Amniotic stem cell (primary cell): ENCODE results near the gene CCDC15.
"Not testable (repeated sequence)": the region's sequence is repeated elsewhere in the genome, so short reads cannot be mapped to it uniquely, and the experiment has no call there.

Source experiments
- DNase-seq: peaks from one replicate; lab custom pipeline; 2025; lab: John Stamatoyannopoulos, UW

The CCDC15 gene

DNA sequence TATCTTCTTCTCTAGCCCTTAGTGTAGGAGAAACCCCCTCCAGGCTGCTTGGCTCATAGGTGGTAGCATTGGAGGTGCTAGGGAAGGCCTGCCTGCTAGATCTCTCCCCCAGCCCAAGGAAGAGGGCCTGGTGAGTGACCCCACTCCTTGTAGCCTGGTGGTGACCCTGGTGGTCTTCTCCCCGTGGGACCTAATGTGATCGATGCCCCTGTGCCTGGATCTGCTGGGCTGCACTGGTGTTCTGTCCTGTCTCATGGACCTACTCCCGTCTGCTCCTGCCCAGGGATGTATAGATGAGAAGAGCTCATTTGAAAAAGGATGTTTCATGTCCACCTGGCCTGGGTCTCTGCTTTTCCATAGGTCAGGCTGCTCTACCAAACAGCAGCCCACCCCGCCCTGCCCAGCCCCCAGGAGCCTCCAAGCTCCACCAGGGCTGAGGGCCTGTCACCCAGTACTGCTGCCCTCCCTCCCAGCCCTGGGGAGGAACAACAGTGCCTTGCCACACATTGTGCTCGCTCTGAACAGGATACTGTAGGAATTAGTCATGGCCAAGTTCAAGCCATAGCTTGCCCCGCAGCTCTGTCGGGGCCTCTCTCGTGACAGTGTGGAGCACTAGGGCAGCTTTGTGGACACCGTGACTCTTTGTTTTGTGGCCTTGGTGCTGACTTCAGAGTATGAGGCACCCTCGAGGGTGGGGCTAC is 128.8 kb downstream of the CCDC15 start:
- no peak for DNase-seq

DNA sequence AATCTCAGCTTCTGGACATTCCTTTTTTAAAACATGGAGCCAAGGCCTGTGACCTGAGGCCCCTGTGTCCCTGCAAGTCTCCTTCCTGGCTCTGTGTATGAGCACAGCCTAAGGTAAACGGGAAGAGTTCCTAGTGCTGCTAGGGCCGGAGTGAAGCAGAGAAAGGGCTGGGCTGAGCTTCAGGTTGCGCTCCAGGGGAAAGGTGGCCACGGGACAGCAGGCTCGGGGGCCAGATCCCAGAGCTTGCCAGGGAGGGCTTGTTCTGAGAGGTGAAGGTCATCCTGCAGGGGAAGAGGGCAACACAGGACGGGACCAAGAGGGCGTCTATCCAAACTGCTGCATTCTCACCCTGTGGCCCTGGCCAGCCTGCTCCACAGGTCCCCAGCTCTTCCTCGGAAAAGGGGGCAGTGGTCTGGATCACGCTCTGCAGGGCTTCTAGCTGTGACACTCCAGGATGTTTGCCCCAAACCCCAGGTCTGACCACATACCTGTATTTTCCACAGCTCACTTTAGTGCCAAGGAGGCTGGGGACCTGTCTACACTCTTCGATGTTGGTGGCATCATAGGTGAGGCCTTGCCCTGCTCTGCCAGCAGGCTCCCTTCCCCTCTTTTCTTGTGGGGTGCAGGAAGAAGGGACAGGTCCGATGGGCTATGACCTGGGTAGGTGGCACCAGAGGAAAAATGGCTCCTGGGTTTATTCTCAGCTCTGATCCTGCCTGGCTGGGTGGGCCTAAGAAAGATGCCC is 129.5 kb downstream of the CCDC15 start:
- DNase-seq: no peak

DNA sequence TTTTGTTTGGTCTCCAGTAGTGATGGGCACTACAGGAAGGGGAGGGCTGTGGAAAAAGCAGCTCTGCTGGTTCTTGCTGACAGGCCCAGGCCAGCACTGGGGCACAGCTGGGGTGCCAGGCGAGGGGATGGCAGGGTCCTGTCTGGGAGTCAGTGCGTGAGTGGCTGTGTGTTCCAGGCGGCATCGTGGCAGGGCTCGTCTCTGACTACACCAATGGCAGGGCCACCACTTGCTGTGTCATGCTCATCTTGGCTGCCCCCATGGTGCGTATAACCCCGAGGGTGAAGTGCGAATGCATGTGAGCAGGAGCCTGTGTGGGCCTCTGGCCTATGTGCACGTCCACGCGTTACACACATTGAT is 130.0 kb downstream of the CCDC15 start:
- no peak for DNase-seq

DNA sequence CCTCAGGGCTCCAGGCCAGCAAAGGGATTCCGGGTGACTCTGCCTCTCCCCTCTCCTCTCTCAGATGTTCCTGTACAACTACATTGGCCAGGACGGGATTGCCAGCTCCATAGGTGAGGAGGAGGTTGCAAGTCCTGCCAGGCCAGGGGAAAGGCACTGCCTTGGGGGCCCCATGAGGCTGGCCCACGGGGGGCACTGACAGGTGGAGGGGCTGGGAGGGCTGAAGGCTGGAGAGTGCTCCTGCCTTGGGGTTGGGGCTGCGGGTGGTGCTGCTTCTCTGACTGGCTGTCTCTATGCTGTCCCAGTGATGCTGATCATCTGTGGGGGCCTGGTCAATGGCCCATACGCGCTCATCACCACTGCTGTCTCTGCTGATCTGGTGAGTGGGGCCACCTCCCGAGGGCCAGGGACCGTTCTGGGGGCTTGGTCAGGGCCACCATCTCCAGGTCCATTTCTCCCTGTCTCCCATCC is 130.8 kb downstream of the CCDC15 start:
- no peak for DNase-seq

DNA sequence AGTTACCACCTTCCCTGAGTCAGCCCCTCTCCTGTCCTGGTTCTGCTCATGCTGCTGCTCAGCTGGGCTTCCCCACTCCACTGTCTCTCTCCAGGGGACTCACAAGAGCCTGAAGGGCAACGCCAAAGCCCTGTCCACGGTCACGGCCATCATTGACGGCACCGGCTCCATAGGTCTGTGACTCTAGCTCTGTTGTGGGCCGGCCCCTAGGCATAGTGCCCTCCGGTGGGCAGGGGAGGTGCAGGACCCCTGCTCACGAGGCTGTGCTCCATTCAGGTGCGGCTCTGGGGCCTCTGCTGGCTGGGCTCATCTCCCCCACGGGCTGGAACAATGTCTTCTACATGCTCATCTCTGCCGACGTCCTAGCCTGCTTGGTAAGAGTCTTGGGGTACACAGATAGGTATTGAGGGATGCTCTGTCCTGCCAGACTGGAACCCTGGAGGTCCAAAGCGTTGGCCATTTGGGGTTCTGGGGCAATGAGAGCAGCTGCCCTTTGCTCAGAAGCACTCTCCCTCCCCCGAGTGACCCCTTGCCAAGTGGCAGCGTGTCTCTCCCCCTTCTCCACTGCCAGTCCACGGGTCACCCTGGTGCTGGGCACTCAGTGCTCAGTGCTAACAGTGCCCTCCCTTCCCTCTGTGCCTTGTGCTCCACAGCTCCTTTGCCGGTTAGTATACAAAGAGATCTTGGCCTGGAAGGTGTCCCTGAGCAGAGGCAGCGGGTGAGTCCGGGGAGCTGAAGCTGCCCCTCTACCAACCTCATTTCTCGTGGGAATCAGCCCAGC is 131.5 kb downstream of the CCDC15 start:
- DNase-seq: no peak

DNA sequence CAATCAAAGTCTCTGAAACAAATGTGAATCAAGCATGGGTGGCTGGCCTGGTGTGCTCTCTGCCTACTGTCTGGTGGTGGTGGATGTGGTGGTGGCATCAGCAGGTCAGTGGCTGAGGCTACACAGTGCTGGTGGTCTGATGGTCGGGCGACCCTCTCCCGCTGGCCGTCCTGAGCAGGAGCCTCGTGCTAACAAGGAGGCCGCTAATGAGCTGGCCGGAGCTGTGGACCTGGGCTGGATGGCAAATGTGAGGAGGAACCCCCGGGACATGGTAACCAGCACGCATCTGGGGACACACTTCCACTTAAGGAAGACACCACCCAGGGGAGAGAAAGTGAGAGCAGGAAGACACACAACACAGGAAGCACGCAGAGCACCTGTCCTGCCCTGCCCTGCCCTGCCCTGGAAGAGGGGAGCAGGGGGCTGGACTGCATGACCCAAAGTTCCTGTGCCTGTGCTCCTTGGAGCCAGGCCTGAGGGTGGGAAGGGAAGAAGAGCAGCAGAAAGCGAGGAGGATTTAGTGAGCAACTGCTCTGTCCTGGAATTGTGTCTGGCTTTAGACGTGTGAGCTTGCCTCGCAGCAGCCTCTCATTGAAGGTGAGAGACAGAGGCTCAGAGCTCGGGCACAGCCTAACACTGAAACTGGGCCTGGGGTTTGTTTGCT is 132.8 kb downstream of the CCDC15 start:
- no peak for DNase-seq

DNA sequence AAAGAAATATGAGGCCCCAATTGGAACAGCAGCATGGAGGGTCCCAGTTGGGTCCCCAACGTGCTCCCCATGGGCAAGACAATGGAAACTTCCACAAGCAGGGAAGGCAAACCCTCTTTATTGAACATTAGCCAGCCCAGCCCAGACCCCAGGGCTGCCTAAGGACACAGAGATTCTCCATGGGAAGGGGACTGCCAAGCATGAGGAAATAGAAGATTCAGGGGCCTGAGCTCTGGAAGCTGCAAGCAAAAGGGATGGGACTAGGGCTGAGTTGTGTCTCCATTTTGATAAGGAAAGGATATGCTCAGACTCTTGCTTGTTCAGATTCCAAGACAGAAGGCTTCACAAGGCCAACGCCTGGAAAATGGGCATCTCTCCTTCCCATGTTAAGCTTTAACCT is 134.1 kb downstream of the CCDC15 start:
- no peak for DNase-seq

DNA sequence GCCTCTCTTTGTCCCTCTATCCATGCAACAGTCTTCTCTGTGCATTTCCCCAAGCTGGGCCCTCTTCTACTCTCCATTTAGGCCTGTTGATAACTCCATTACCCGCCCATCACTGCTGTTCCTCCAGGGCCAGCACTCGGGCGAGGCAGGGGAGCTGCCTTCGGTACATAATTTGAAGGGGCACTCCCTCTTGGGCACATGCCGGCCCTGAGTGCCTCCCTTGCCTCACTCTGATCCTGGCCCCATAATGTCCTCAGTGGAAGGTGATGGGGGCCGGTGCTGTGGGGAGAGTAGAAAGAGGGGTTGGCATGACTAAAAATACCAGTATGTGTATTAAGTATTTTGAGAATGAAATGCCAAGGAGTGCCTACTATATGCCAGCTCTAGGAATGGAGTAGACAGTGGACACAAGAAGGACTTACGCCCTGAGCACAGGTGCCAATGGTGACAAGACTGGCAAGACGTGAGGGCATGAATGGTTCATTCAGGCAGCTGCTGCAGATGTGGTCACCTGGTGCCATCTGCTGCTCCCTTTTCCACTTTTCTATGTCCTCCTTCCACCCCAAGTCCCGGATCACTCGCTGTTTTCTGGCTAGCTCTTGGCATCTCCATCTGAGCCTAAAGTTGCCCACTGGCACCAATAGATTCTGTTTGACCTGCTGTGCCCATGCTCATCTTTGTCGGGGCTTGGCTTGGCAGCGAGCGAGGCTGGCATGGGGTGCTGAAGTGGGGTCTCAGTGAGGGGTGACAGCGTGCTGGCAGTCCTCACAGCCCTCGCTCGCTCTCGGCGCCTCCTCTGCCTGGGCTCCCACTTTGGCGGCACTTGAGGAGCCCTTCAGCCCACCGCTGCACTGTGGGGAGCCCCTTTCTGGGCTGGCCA is 134.8 kb downstream of the CCDC15 start:
- no peak for DNase-seq

DNA sequence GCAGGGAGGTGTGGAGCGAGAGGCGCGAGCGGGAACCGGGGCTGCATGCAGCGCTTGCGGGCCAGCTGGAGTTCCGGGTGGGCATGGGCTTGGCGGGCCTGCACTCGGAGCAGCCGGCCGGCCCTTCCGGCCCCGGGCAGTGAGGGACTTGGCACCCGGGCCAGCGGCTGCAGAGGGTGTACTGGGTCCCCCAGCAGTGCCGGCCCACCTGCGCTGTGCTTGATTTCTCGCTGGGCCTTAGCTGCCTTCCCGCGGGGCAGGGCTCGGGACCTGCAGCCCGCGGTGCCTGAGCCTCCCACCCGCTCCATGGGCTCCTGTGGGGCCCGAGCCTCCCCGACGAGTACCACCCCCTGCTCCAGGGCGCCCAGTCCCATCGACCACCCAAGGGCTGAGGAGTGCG is 135.5 kb downstream of the CCDC15 start:
- DNase-seq: not testable (repeated sequence)

DNA sequence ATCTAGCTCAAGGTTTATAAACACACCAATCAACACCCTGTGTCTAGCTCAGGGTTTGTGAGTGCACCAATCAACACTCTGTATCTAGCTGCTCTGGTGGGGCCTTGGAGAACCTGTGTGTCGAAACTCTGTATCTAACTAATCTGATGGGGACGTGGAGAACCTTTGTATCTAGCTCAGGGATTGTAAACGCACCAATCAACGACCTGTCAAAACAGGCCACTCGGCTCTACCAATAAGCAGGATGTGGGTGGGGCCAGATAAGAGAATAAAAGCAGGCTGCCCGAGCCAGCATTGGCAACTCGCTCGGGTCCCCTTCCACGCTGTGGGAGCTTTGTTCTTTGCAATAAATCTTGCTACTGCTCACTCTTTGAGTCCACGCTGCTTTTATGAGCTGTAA is 136.1 kb downstream of the CCDC15 start:
- not testable (repeated sequence) for DNase-seq

DNA sequence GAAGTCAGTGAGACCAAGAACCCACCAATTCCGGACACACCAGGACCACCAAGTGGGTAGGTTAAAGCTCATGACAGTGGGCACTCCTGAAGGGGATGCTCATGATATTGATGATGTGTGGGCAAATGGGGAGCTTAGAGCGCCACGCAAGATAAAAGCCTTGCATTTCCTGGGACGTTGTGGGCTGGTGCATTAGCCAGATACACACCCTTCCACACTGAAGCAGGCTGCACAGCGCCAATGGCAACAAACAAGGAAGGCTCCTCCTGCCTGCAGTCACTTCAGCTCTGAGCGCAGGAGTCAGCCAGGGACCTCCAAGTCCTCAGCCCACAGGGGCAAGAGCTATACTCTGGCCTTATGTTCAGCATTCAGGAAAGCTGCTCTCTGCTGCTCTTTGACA is 136.8 kb downstream of the CCDC15 start:
- no peak for DNase-seq
